Liver (tissue), 9 donors: ENCODE measurements around the gene ENTR1. TPM values are rescaled to one million over a fixed set of nuclear protein-coding genes. Genes with fewer than 3 reads are reported as not detected.

ENCODE experiments used
- DNase-seq: peaks from one replicate; pipeline ENCODE4 v3.0.0-alpha.2; 2017; ENCODE audit warnings: low spot score
- H3K27ac ChIP-seq, 2 donors: one replicate each; pipeline ENCODE4 v1.7.0; 2013; ENCODE audit warnings: inconsistent platforms in 2 of 2, low read length in 2 of 2, control low read depth in 1 of 2, low read depth in 1 of 2, mild to moderate bottlenecking in 1 of 2
- H3K27me3 ChIP-seq, 4 donors: one replicate each; pipeline versions ENCODE4 v1.6.1 to v1.7.0; 2013; ENCODE audit warnings: low read length in 3 of 4, inconsistent platforms in 1 of 4, mild to moderate bottlenecking in 1 of 4, moderate library complexity in 1 of 4; ENCODE audit not compliant: control insufficient read depth in 4 of 4, insufficient read depth in 4 of 4
- H3K36me3 ChIP-seq, 4 donors: one replicate each; pipeline versions ENCODE4 v1.6.1 to v1.7.0; 2013; ENCODE audit warnings: low read length in 3 of 4, mild to moderate bottlenecking in 3 of 4, low read depth in 1 of 4, moderate library complexity in 1 of 4; ENCODE audit not compliant: control insufficient read depth in 4 of 4, insufficient read depth in 3 of 4
- H3K4me1 ChIP-seq, 4 donors: one replicate each; pipeline versions ENCODE4 v1.6.1 to v1.7.0; 2013; ENCODE audit warnings: low read length in 3 of 4, mild to moderate bottlenecking in 3 of 4, moderate library complexity in 1 of 4; ENCODE audit not compliant: control insufficient read depth in 4 of 4, insufficient read depth in 4 of 4
- H3K4me3 ChIP-seq, 3 donors: one replicate each; pipeline versions ENCODE4 v1.6.1 to v1.7.0; 2013; ENCODE audit warnings: low read length in 3 of 3, control low read depth in 1 of 3, low read depth in 1 of 3, mild to moderate bottlenecking in 1 of 3
- H3K9ac ChIP-seq, 2 donors: one replicate each; pipeline ENCODE4 v1.7.0; 2013; ENCODE audit warnings: low read length in 2 of 2, mild to moderate bottlenecking in 2 of 2, moderate library complexity in 2 of 2, control low read depth in 1 of 2, low read depth in 1 of 2
- H3K9me3 ChIP-seq, 4 donors: one replicate each; pipeline versions ENCODE4 v1.6.1 to v1.7.0; 2013; ENCODE audit warnings: low read length in 3 of 4; ENCODE audit not compliant: control insufficient read depth in 4 of 4
- EGR1 ChIP-seq, 2 donors: IDR thresholded peaks; 2 replicates each; pipeline ENCODE4 v1.6.1; 2016 to 2018; ENCODE audit warnings: antibody characterized with exemption in 2 of 2, low read depth in 2 of 2
- FOXA1 ChIP-seq: IDR thresholded peaks from 2 replicates; pipeline ENCODE4 v1.6.1; 2016; ENCODE audit warnings: antibody characterized with exemption
- FOXA2 ChIP-seq: IDR thresholded peaks from 2 replicates; pipeline ENCODE4 v1.6.1; 2016; ENCODE audit warnings: antibody characterized with exemption
- GABPA ChIP-seq, 2 donors: IDR thresholded peaks in 1 of 2; conservative IDR thresholded peaks in 1 of 2; 2 replicates each; pipeline ENCODE4 v1.6.1; 2016; ENCODE audit warnings: antibody characterized with exemption in 2 of 2, mild to moderate bottlenecking in 1 of 2, moderate library complexity in 1 of 2
- HNF4A ChIP-seq, 2 donors: conservative IDR thresholded peaks; 2 replicates each; pipeline ENCODE4 v1.6.1; 2016; ENCODE audit warnings: antibody characterized with exemption in 2 of 2, mild to moderate bottlenecking in 2 of 2
- HNF4G ChIP-seq: IDR thresholded peaks from 2 replicates; pipeline ENCODE4 v1.6.1; 2016; ENCODE audit warnings: antibody characterized with exemption
- JUND ChIP-seq, 2 donors: IDR thresholded peaks; 2 replicates each; pipeline ENCODE4 v1.6.1; 2016; ENCODE audit warnings: antibody characterized with exemption in 2 of 2
- RAD21 ChIP-seq, 2 donors: IDR thresholded peaks; 2 replicates each; pipeline ENCODE4 v1.6.1; 2016; ENCODE audit warnings: antibody characterized with exemption in 2 of 2, mild to moderate bottlenecking in 2 of 2
- RXRA ChIP-seq, 2 donors: IDR thresholded peaks; 2 replicates each; pipeline ENCODE4 v1.6.1; 2017 to 2018; ENCODE audit warnings: antibody characterized with exemption in 2 of 2, mild to moderate bottlenecking in 1 of 2
- SP1 ChIP-seq: IDR thresholded peaks from 2 replicates; pipeline ENCODE4 v1.6.1; 2018; ENCODE audit warnings: antibody characterized with exemption, mild to moderate bottlenecking
- TAF1 ChIP-seq: conservative IDR thresholded peaks from 2 replicates; pipeline ENCODE4 v1.6.1; 2016; ENCODE audit warnings: antibody characterized with exemption, mild to moderate bottlenecking
- YY1 ChIP-seq: IDR thresholded peaks from 2 replicates; pipeline ENCODE4 v1.6.1; 2016; ENCODE audit warnings: antibody characterized with exemption, mild to moderate bottlenecking
- WGBS: extraction: QIAGEN DNeasy Blood & Tissue Kit; methylation state at CpG from one replicate; pipeline ENCODE4 v1.1.7; 2013; 5-methylcytosine and 5-hydroxymethylcytosine counted together
- polyA plus RNA-seq, 2 donors: library from polyadenylated mRNA; stranded (reverse) in 1 of 2; unstranded in 1 of 2; fragments of 200-250 nt in 1 of 2; fragments of >200 nt in 1 of 2; fragmentation: Nextera tagmentation in 1 of 2; extraction: Ambion mirVana in 1 of 2; gene quantifications; one replicate each; pipeline versions ENCODE4 v1.2.1 to v1.2.3, GENCODE V29; 2013 to 2015
- total RNA-seq, 2 donors: library from RNA; depleted of rRNA; stranded (reverse); fragments of >200 nt; gene quantifications; one replicate each; pipeline ENCODE4 v1.2.3, GENCODE V29; 2014
- TF ChIP-seq, protein P1 (sequence below): fragments of 150-350 bp; IDR thresholded peaks from 2 replicates; pipeline ENCODE4 v1.5.1; 2017; ENCODE audit warnings: improper control_type of control experiment, low read depth, low read length; ENCODE audit not compliant: missing input control
- TF ChIP-seq, protein P2 (sequence below): IDR thresholded peaks from 2 replicates; pipeline ENCODE4 v1.6.1; 2016; ENCODE audit warnings: antibody characterized with exemption
- TF ChIP-seq, protein P3 (sequence below): IDR thresholded peaks from 2 replicates; pipeline ENCODE4 v1.6.1; 2016; ENCODE audit warnings: antibody characterized with exemption
- TF ChIP-seq, protein P4 (sequence below): IDR thresholded peaks from 2 replicates; pipeline ENCODE4 v1.6.1; 2016; ENCODE audit warnings: antibody characterized with exemption, mild to moderate bottlenecking
- donor health status: healthy.
- donor health status: healthy.
- donor health status: healthy.
- donor health status: healthy.
- donor health status: healthy.

ENTR1 gene
- total and polyA plus RNA-seq, 4 donors = 11.0 to 28.1 (median 19.1) TPM

DNA sequence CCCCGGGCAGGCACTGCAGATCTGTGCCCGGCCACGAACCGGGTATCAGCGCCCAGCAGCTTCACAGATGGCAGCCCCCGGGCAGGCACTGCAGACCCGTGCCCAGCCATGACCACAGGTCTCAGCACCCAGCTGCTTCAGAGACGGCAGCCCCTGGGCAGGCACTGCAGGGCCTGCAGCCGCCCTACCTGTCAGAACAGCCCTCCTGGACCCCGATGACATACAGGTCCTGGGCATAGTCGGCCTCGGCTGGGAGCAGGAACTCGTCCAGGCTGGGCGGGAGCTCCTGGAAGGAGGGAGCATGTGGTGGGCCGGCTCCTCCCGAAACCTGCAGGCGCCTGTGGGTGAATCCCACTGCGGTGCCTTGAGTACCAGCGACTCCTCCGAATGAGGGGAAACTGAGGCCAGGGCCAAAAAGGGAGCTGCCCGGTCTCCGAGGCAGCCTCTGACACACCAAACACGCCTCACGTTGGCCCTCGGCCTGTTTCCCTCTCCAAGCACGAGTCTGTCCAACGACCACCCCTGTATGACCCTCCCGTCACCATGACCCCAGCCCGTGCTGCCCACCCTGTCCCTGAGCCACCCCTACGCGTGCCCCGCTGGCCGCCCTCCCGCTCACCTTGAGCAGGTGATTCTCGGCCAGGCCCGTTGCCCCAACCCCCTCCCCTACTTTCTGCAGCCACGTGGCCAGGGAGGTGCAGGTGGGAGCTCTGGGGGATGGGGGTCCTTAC is 23.6 kb upstream of the ENTR1 start:
- Histone ChIP-seq H3K36me3 (peaks cover 4 to 22% (median 11%) of the 10 kb centered on the region in 4 donors), H3K4me1 (peaks cover 11 to 23% (median 18%) of the 10 kb centered on the region in 4 donors), H3K4me3 (no peak overlapping the region), H3K9me3 (no peaks in the 10 kb centered on the region), H3K9ac (no peak overlapping the region), H3K27ac (no peak overlapping the region), H3K27me3 (no peaks in the 10 kb centered on the region)
- DNase-seq = no peak
- TF ChIP-seq FOXA1 (no peak), YY1 (no peak)
- 96% methylated on average over 37 of the region's 37 CpGs for WGBS

DNA sequence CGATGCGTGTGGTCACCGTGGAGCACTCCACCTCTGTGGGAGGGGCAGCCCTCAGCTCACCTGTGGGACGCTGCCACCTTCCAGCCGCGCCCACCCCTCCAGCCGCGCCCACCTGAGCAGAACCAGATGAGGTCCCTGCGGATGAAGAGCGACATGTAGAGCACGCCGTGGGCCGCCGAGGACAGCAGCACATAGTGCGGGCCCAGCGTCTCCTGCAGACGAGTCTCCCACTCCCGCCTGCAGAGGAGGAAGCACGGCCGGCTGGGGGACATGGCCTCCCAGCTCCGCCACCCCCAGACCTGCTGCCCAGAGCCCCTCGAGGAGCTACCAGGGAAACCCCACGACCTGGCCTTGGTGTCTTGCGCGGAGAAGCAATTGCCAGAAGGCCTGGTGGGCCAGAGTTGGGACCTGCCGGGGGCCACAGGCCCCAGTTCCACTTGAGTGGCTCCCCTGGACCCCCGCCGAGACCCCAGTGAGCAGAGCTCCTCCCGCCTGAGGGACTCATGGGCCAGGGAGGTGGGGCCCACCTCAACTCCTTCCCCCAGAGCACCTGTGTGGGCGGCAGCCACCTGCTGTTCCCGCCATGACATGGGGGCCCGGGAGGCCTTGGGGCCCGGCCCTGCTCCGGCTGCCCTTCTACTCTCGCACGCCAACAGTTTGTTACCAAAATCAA is 22.8 kb upstream of the ENTR1 start:
- Histone ChIP-seq H3K4me1 (peaks cover 7 to 15% (median 11%) of the 10 kb centered on the region in 4 donors), H3K27ac (no peak overlapping the region), H3K9ac (no peak overlapping the region), H3K27me3 (no peaks in the 10 kb centered on the region), H3K4me3 (no peak overlapping the region), H3K9me3 (no peaks in the 10 kb centered on the region), H3K36me3 (peaks cover 9 to 23% (median 13%) of the 10 kb centered on the region in 4 donors)
- WGBS = 95% methylated on average over 36 of the region's 36 CpGs
- TF ChIP-seq JUND (IDR thresholded peaks at IDR 0.05) = no peak
- TF ChIP-seq, protein P1, sequence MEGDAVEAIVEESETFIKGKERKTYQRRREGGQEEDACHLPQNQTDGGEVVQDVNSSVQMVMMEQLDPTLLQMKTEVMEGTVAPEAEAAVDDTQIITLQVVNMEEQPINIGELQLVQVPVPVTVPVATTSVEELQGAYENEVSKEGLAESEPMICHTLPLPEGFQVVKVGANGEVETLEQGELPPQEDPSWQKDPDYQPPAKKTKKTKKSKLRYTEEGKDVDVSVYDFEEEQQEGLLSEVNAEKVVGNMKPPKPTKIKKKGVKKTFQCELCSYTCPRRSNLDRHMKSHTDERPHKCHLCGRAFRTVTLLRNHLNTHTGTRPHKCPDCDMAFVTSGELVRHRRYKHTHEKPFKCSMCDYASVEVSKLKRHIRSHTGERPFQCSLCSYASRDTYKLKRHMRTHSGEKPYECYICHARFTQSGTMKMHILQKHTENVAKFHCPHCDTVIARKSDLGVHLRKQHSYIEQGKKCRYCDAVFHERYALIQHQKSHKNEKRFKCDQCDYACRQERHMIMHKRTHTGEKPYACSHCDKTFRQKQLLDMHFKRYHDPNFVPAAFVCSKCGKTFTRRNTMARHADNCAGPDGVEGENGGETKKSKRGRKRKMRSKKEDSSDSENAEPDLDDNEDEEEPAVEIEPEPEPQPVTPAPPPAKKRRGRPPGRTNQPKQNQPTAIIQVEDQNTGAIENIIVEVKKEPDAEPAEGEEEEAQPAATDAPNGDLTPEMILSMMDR = no peak
- TF ChIP-seq, protein P2, sequence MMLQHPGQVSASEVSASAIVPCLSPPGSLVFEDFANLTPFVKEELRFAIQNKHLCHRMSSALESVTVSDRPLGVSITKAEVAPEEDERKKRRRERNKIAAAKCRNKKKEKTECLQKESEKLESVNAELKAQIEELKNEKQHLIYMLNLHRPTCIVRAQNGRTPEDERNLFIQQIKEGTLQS = no peak
- TF ChIP-seq, protein P3, sequence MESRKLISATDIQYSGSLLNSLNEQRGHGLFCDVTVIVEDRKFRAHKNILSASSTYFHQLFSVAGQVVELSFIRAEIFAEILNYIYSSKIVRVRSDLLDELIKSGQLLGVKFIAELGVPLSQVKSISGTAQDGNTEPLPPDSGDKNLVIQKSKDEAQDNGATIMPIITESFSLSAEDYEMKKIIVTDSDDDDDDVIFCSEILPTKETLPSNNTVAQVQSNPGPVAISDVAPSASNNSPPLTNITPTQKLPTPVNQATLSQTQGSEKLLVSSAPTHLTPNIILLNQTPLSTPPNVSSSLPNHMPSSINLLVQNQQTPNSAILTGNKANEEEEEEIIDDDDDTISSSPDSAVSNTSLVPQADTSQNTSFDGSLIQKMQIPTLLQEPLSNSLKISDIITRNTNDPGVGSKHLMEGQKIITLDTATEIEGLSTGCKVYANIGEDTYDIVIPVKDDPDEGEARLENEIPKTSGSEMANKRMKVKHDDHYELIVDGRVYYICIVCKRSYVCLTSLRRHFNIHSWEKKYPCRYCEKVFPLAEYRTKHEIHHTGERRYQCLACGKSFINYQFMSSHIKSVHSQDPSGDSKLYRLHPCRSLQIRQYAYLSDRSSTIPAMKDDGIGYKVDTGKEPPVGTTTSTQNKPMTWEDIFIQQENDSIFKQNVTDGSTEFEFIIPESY = no peak
- TF ChIP-seq SP1 = no peak
- TF ChIP-seq, protein P4, sequence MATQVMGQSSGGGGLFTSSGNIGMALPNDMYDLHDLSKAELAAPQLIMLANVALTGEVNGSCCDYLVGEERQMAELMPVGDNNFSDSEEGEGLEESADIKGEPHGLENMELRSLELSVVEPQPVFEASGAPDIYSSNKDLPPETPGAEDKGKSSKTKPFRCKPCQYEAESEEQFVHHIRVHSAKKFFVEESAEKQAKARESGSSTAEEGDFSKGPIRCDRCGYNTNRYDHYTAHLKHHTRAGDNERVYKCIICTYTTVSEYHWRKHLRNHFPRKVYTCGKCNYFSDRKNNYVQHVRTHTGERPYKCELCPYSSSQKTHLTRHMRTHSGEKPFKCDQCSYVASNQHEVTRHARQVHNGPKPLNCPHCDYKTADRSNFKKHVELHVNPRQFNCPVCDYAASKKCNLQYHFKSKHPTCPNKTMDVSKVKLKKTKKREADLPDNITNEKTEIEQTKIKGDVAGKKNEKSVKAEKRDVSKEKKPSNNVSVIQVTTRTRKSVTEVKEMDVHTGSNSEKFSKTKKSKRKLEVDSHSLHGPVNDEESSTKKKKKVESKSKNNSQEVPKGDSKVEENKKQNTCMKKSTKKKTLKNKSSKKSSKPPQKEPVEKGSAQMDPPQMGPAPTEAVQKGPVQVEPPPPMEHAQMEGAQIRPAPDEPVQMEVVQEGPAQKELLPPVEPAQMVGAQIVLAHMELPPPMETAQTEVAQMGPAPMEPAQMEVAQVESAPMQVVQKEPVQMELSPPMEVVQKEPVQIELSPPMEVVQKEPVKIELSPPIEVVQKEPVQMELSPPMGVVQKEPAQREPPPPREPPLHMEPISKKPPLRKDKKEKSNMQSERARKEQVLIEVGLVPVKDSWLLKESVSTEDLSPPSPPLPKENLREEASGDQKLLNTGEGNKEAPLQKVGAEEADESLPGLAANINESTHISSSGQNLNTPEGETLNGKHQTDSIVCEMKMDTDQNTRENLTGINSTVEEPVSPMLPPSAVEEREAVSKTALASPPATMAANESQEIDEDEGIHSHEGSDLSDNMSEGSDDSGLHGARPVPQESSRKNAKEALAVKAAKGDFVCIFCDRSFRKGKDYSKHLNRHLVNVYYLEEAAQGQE = no peak
- no peak for TF ChIP-seq FOXA1
- no peak for TF ChIP-seq TAF1
- TF ChIP-seq YY1 = no peak
- TF ChIP-seq HNF4A (conservative IDR thresholded peaks at IDR 0.05) = no peak
- no peak for TF ChIP-seq FOXA2
- no peak for TF ChIP-seq RXRA (IDR thresholded peaks at IDR 0.05)
- no peak for TF ChIP-seq EGR1 (IDR thresholded peaks at IDR 0.05; ENCODE audit: low read depth in 2 of 2)
- no peak for TF ChIP-seq RAD21 (IDR thresholded peaks at IDR 0.05)
- TF ChIP-seq GABPA (IDR thresholded peaks at IDR 0.05 in 1 of 2, conservative IDR thresholded peaks at IDR 0.05 in 1 of 2) = no peak
- no peak for TF ChIP-seq HNF4G
- no peak for DNase-seq
